ENCODE data around the gene HSD3B2.

The HSD3B2 gene

GRCh38 chr1:119414950-119415349 lies at the start of gene HSD3B2:
Gene HSD3B2 (plus strand): TSS chr1:119415150. CDS start chr1:119415420, 270 bp downstream.
- no peak within 1 kb of the TSS for H3K27ac ChIP-seq
- TF ChIP-seq ZFX (IDR thresholded peaks at IDR 0.05) (no peak), CTCF (conservative IDR thresholded peaks at IDR 0.05) (no peak)

- H3K27ac ChIP-seq: no peak overlapping the region
- no peak for TF ChIP-seq ZFX (IDR thresholded peaks at IDR 0.05)
Observed at GRCh38 chr1:119366424-119366823, 48.5 kb upstream of the HSD3B2 start.

- TF ChIP-seq CTCF (conservative IDR thresholded peaks at IDR 0.05) (peak; percentile 99), ZFX (IDR thresholded peaks at IDR 0.05) (no peak)
- H3K27ac ChIP-seq: no peak overlapping the region
Observed at GRCh38 chr1:119367432-119368124, 47.4 kb upstream of the HSD3B2 start.

- no peak for TF ChIP-seq CTCF (conservative IDR thresholded peaks at IDR 0.05)
- no peak for TF ChIP-seq ZFX (IDR thresholded peaks at IDR 0.05)
- no peak within 1 kb of the TSS for H3K27ac ChIP-seq
Observed at GRCh38 chr1:119368554-119368953, 46.4 kb upstream of the HSD3B2 start, which contains the start of gene HAO2. Gene HAO2 (plus strand): TSS chr1:119368785. CDS start chr1:119381086, 12,301 bp downstream.

- no peak for TF ChIP-seq CTCF (conservative IDR thresholded peaks at IDR 0.05)
- no peak for TF ChIP-seq ZFX (IDR thresholded peaks at IDR 0.05)
- H3K27ac ChIP-seq: no peak overlapping the region
Observed at GRCh38 chr1:119370748-119371147, 44.2 kb upstream of the HSD3B2 start.

- no peak overlapping the region for H3K27ac ChIP-seq
- TF ChIP-seq ZFX (IDR thresholded peaks at IDR 0.05) (no peak), CTCF (conservative IDR thresholded peaks at IDR 0.05) (no peak)
Observed at GRCh38 chr1:119371815-119372214, 43.1 kb upstream of the HSD3B2 start.

- peak overlapping the region; percentile 93; the same call in 1 of the 2 replicates for H3K27ac ChIP-seq
- no peak for TF ChIP-seq ZFX (IDR thresholded peaks at IDR 0.05)
- TF ChIP-seq CTCF (conservative IDR thresholded peaks at IDR 0.05): peak; percentile 83
Observed at GRCh38 chr1:119372503-119373086, 42.4 kb upstream of the HSD3B2 start.

Data from C4-2B (cell line).